ENCODE measurements around the gene CHST13. TPM values are rescaled to one million over a fixed set of nuclear protein-coding genes. Genes with fewer than 3 reads are reported as not detected.

The CHST13 gene
- total RNA-seq, 3 donors from 2014 or later (not counting 1 experiment from before 2014, with no cell fraction given), result 0.19 to 0.20 TPM; not detected in 1

DNA sequence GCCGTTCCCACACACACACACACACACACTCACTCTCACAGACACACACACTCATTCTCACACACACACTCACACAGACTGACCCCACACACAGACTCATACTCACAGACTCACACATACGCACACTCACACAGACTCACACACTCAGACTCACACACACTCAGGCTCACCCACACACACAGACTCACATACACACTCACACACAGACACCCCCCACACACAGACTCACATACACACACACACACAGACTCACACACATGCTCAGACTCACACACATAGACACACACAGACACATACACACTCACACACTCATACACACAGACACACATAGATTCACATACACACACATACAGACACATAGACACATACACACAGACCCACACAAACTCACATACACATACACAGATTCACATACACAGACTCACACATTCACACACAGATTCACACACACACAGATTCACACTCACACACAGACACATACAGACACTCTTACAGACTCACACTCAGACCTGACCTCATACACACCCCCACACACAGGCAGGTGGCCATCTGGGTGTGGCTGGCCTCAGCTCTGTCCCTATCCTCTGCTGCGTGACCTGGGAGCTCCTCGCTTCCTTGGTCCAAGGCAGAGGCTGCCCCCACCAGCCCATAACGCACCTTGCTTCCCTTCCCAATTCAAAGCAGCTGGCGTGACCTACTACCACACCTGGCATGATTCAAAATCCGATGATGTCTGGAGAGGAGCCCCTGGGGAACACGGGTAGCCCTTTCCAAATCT is 32.9 kb downstream of the CHST13 start:
- no peaks in the 10 kb centered on the region for H3K36me3 ChIP-seq (ENCODE audit: control insufficient read depth, insufficient read depth, low read length)
- WGBS (ENCODE audit: insufficient coverage), result 89% methylated on average over 8 of the region's 8 CpGs
- Mint-ChIP-seq H3K4me3 (no peak overlapping the region), H3K36me3 (peaks cover 4% of the 10 kb centered on the region), H3K4me1 (no peaks in the 10 kb centered on the region), H3K27ac (no peak overlapping the region), H3K9me3 (peaks cover 2 to 3% of the 10 kb centered on the region in 2 donors), H3K27me3 (ENCODE audit: low read depth in 2 of 2) (peaks cover 3 to 6% of the 10 kb centered on the region in 2 donors)
- no peaks in the 10 kb centered on the region for H3K9me3 ChIP-seq (ENCODE audit: control insufficient read depth, insufficient read depth, low read length)
- no peak overlapping the region for H3K27ac ChIP-seq (ENCODE audit: low read length)
- intact Hi-C loops (cut with micrococcal nuclease), result no loop called here
- peak in 1 of 3 donors; percentile 21 for ATAC-seq
- TF ChIP-seq, protein P1, sequence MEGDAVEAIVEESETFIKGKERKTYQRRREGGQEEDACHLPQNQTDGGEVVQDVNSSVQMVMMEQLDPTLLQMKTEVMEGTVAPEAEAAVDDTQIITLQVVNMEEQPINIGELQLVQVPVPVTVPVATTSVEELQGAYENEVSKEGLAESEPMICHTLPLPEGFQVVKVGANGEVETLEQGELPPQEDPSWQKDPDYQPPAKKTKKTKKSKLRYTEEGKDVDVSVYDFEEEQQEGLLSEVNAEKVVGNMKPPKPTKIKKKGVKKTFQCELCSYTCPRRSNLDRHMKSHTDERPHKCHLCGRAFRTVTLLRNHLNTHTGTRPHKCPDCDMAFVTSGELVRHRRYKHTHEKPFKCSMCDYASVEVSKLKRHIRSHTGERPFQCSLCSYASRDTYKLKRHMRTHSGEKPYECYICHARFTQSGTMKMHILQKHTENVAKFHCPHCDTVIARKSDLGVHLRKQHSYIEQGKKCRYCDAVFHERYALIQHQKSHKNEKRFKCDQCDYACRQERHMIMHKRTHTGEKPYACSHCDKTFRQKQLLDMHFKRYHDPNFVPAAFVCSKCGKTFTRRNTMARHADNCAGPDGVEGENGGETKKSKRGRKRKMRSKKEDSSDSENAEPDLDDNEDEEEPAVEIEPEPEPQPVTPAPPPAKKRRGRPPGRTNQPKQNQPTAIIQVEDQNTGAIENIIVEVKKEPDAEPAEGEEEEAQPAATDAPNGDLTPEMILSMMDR (IDR thresholded peaks at IDR 0.05), result no peak
- H3K4me3 ChIP-seq (ENCODE audit: low read length), result no peak overlapping the region
- DNase-seq, result no peak
- H3K27me3 ChIP-seq (ENCODE audit: control insufficient read depth, insufficient read depth, low read length), result no peaks in the 10 kb centered on the region
- no peaks in the 10 kb centered on the region for H3K4me1 ChIP-seq (ENCODE audit: control insufficient read depth, insufficient read depth, low read length)

DNA sequence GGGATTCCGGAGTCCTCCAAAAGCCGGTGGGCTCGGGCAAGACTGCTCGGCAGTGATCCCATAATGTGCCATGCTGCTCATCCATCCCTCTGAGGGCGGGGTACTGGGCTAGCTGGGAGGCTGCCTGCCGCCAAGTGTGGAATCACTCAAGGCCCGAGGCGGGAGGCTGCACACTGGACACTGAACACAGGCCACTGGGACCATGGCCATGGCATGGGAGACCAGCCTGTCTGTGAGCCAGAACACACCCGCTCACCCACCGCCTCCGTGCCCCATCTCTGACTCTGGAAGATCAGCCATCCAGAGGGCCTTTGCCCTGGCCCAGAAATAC is 33.4 kb downstream of the CHST13 start:
- Histone ChIP-seq H3K27ac (ENCODE audit: low read length) (no peak overlapping the region), H3K36me3 (ENCODE audit: control insufficient read depth, insufficient read depth, low read length) (no peaks in the 10 kb centered on the region), H3K4me3 (ENCODE audit: low read length) (no peak overlapping the region), H3K27me3 (ENCODE audit: control insufficient read depth, insufficient read depth, low read length) (no peaks in the 10 kb centered on the region), H3K4me1 (ENCODE audit: control insufficient read depth, insufficient read depth, low read length) (no peaks in the 10 kb centered on the region), H3K9me3 (ENCODE audit: control insufficient read depth, insufficient read depth, low read length) (no peaks in the 10 kb centered on the region)
- intact Hi-C loops (cut with micrococcal nuclease), result no loop called here
- Mint-ChIP-seq H3K4me1 (no peaks in the 10 kb centered on the region), H3K4me3 (no peak overlapping the region), H3K9me3 (peaks cover 2 to 3% of the 10 kb centered on the region in 2 donors), H3K27me3 (ENCODE audit: low read depth in 2 of 2) (peaks cover 3 to 8% of the 10 kb centered on the region in 2 donors), H3K36me3 (peaks cover 7% of the 10 kb centered on the region), H3K27ac (no peak overlapping the region)
- WGBS (ENCODE audit: insufficient coverage), result 95% methylated on average over 11 of the region's 11 CpGs
- ATAC-seq (no peak), DNase-seq (peak in 1 of 2 donors; percentile 9)
- TF ChIP-seq, protein P1 (IDR thresholded peaks at IDR 0.05), result no peak

DNA sequence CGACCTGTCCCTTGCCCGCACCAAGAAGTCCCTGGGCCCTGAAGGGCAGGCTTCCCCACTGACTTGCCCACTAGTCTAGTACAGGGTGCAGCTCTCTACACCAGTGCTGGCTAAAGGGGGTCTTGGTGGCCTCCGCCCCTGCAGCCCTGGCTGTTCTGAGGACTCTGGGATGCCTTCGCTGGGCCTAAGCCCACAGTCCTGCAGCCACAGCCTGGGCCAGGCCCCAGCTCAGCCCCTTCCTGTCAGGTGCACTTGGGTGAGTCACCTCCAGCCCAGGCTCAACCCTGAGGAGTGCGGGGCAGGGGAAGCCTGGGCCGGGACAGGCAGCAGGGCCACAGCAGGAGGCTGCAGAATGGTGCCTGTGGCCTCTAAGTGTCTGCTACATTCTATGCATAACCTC is 33.8 kb downstream of the CHST13 start:
- H3K4me1 Mint-ChIP-seq, result no peaks in the 10 kb centered on the region
- Histone ChIP-seq H3K27ac (ENCODE audit: low read length) (no peak overlapping the region), H3K36me3 (ENCODE audit: control insufficient read depth, insufficient read depth, low read length) (no peaks in the 10 kb centered on the region), H3K4me1 (ENCODE audit: control insufficient read depth, insufficient read depth, low read length) (no peaks in the 10 kb centered on the region), H3K27me3 (ENCODE audit: control insufficient read depth, insufficient read depth, low read length) (no peaks in the 10 kb centered on the region), H3K9me3 (ENCODE audit: control insufficient read depth, insufficient read depth, low read length) (no peaks in the 10 kb centered on the region), H3K4me3 (ENCODE audit: low read length) (no peak overlapping the region)
- H3K27ac Mint-ChIP-seq, result no peak overlapping the region
- peaks cover 2 to 3% of the 10 kb centered on the region in 2 donors for H3K9me3 Mint-ChIP-seq
- intact Hi-C loops (cut with micrococcal nuclease), result no loop called here
- TF ChIP-seq, protein P1 (IDR thresholded peaks at IDR 0.05), result no peak
- 89% methylated on average over 6 of the region's 6 CpGs for WGBS (ENCODE audit: insufficient coverage)
- H3K27me3 Mint-ChIP-seq (ENCODE audit: low read depth in 2 of 2), result peaks cover 3 to 8% of the 10 kb centered on the region in 2 donors
- DNase-seq (no peak), ATAC-seq (no peak)
- H3K36me3 Mint-ChIP-seq, result peaks cover 7% of the 10 kb centered on the region
- H3K4me3 Mint-ChIP-seq, result no peak overlapping the region

Data from natural killer cell (primary cell).